Stimulated activated CD8-positive, alpha-beta memory T cell treated with anti-CD3 and anti-CD28 coated beads, Interleukin-7, amount 100 ng/mL, for 48 hours (primary cell): Measurements from ENCODE around the gene SMYD3.

Source experiments
- DNase-seq, 2 donors: peaks; one replicate each; pipeline ENCODE4 v3.0.0-alpha.2; 2020; ENCODE audit warnings: low read depth in 1 of 2; ENCODE audit errors: extremely low read depth in 1 of 2

SMYD3 gene

DNA sequence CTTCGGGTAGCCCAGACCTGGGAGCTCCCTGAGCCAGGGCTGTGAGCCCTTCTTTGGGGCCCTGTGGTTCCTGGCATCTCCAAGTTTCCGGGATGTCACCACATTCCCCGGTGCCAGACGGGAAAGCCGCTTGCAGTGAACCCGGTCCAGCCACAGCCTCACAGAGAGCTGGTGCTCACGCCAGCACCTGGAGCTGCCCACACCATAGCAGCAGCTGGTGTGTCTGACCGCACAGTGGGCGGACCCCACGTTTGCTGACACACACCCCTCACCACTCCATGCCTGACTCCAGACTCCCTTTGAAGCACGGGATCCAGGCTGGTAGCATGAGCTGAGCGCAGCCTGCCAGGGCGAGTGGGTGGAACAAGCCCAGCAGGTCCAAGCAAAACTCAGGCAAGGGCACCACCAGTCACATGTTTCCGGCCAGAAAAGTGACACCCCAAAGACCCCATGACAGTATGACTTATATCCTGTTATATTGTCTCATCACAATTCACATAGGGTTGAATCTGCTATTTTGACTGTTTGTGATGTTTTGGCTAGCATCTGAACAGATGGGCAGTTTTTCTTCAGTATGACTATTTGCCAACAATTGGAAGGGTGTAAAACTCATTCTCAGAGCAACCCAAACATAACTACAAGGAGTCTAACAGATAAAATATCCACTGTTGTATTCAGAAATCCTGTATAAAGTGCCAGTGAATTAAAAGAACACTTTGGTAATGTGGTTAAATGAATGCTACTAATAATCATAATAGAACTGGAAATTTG is 285.4 kb downstream of the SMYD3 start:
- no peak for DNase-seq

- no peak for DNase-seq
These were observed 286.5 kb downstream of the SMYD3 start for GRCh38 chr1:246220495-246221065.

GRCh38 chr1:246219508-246220030 is 287.5 kb downstream of the SMYD3 start:
- DNase-seq: no peak

DNA sequence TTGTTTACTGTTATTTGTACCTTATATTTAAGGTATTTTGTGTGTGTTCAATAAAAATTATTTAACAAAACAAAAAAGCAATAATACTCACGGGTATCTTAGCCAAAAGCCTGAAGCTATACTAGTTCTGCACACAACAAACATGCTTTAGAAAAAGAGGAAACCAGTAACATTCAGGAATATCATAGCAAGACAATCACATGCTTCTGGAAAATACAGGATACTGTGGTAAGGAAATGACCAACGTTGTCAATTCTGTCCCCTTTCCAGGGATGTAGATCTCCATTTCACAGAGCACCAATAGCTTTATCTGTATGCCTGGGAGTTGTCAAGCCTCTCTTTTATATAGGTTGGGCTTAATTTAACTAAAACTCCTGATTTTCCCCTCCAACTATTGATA is 288.4 kb downstream of the SMYD3 start:
- DNase-seq: no peak

DNA sequence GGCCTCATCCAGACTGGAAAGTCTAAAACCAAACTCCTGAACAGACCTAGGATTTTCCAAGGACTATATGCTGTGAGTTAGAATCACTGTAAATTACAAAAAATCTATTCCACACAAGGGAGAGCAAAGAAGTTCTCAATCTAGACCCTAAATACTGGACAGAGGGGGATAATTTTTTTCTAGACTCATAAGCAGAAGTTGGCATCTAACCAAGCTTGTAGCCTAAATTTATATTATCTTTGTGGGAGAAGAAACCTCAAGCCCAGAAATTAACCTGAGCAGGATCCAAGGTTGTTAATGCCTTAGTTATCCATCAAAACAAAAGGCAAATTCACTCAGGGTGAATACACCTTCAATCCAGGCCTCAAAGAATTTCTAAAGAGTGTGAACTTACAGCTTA is 290.2 kb downstream of the SMYD3 start:
- no peak for DNase-seq

- no peak for DNase-seq
These were observed 291.6 kb downstream of the SMYD3 start for GRCh38 chr1:246215510-246215903.

DNA sequence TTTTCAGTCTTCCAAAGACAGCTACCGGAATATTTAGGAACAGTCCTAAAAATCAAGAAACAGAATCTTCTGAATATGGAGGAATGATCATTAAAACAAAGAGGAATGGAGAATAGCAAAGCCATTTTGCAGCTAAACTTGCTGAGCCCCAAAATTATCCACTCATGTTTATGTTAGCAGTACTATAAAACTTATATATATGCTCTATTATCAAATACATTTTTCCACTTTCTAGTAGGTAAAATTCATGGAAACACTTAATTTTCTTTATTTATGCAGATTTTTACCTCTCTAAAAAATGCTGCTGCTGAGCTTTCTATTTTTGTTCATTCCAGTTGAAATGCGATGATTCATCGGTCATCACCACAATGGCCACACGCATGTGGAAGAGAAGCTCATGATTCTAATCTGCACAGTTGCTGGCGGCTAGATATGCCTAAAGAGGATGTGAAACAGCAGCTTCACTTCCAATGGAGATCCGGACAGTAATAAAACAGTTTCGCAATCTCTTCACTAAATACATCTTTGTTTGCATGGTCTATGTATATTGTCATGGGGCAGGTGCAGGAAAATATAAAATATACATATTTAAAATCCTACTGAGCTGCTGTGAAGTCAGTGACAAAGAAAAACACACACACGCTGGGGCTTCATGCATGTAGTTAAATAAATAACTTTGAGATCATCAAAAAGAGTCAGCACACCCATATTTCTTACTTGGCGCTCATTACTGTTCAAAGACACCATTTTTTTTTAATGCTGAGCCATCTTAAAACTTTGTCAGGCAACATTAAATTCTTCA is 292.2 kb downstream of the SMYD3 start:
- no peak for DNase-seq

DNA sequence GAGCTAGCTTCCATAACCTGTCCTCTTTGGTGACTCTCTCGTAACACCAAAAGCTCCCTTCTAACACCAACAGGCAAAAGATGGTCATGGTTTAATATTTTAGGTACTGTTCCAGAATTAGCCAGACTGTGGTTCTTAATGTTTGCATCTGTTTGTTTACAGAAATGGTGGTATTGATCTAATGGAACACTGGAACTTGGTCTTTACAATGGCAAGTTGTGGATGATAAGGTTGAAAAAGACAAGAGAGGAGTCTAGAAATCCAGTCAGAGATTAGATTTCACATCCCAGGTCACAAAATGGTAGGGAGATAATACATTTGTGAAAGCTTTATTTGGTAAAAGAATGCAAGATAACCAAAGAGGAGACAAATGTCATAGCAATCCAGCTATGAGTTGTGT is 293.1 kb downstream of the SMYD3 start:
- DNase-seq: no peak

GRCh38 chr1:246213502-246213901 is 293.6 kb downstream of the SMYD3 start:
- DNase-seq: no peak

DNA sequence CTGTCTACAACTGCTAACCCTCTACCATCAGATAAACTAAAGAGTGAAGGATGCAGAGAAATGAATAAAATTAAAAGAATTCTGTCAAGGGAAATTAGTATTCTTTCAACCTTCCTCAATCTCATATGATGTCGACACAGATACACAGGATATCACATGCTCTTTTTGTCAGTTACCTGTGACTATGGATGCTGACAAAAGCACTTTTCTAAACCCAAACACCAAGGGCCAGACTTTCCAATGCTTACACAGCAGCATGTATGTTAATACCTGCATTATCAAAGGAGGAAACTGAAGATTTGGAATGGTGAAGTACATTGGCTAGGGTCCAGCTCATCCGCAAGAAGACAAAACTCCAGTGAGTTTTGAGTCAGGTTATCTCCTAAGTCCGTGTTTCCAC is 294.0 kb downstream of the SMYD3 start:
- DNase-seq: no peak

- no peak for DNase-seq
These were observed 295.1 kb downstream of the SMYD3 start for GRCh38 chr1:246212013-246212412.

DNA sequence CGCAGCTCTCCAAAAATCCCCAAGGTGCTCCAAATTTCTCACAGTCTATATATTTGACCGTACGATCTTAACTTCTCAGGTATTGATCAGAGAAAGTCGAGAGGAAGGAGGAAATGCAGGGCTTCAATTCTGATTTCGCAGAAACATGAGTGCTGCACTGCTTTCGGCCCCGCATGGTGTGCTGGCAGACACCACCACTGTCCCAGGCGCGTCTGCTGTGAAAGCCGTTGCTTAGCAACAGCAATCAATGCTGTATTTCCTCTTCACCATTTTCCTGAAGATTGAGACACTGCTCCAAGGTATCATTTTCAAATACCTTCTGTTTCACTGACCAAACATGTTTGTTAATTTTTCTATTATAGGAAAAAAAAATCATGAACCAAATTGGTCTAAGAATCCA is 296.3 kb downstream of the SMYD3 start:
- no peak for DNase-seq

- no peak for DNase-seq
These were observed 299.0 kb downstream of the SMYD3 start for GRCh38 chr1:246208105-246208504.

DNA sequence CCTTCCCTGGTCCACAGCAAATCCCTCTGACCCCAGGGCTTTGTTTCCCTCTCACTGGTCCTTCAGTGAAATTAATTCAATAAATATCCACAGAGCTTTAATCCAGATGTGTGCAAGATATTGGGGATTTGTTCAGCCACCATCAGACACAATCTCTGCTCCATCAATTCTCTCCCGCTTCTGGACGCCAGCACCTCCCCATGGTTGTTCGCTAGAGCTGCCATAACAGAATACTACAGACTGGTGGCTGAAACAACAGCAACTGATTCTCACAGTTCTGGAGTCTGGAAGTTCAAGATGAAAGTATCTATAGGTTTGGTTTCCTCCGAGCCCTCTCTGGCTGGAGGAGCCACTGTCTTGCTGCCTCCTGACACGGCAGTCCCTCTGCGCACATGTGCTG is 303.9 kb downstream of the SMYD3 start:
- DNase-seq: no peak

DNA sequence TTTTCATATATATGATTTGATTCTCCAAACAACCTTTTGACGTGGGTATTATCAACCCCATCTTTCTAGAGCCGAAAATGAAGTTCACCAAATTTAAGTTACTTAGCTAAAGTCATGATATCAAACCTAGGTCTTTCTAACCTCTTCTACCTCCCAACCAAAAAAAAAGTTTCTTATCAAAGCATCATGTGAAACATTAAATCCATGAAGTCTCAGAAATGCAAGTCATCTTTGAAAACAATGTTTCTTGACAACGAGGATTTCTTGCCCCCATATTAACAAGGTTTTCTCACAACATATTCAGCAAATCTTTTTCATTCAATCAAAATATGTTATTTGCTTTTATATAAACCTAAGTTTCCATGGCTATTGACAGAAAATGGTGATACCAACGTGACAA is 306.3 kb downstream of the SMYD3 start:
- DNase-seq: no peak

GRCh38 chr1:246200225-246200624 is 306.9 kb downstream of the SMYD3 start:
- DNase-seq: no peak

- DNase-seq: no peak
These were observed 307.9 kb downstream of the SMYD3 start for GRCh38 chr1:246199086-246199645.

GRCh38 chr1:246198115-246198816 is 308.8 kb downstream of the SMYD3 start:
- DNase-seq: no peak

GRCh38 chr1:246197076-246197475 is 310.0 kb downstream of the SMYD3 start:
- DNase-seq: no peak

GRCh38 chr1:246195296-246195695 is 311.8 kb downstream of the SMYD3 start:
- DNase-seq: no peak

DNA sequence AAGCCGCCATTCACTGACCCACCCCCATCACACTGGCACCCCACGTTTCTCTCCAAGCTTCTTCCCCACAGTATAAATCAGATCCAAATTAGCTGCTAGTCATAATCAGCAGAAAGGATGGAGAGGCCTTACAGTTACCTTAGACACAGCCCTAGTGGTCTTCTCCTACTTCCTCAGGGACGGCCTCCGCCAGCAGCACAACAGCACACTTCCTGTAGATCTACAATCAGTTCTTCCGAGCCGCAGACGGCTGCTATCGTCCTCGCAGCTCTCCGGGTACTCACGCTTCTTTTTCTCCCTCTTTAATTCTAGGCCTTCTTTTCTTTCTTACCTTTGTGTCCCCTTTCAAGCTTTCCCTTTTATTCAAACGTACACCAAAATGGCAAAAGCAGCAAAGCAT is 313.5 kb downstream of the SMYD3 start:
- no peak for DNase-seq
